DMS153 (cell line): ENCODE results near the gene PPTC7.
"Not testable (repeated sequence)": the region's sequence is repeated elsewhere in the genome, so short reads cannot be mapped to it uniquely, and the experiment has no call there.

Experiments used
- DNase-seq: peaks from one replicate; lab custom pipeline; 2025; lab: John Stamatoyannopoulos, UW

PPTC7 gene

GRCh38 chr12:110561471-110562201 lies 21.5 kb downstream of the PPTC7 start:
- DNase-seq: no peak

DNA sequence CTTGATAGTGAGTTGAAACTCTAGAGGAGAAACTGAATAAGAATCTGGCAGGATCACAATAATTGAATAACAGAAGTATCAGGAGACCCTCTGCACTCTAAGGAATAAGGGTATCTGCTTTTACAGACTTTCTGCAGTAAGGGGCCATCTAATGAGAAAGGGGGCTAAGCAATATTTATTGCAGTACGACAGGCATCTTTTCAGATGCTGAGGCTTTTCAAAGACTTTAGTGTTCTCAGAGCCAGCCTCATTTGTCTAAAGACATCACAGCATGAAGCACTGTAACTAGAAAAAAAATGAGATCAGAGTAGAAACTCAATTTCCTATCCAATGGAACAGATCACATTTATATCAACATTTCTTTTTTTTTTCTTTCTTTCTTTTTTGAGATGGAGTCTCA lies 22.2 kb downstream of the PPTC7 start:
- no peak for DNase-seq

DNA sequence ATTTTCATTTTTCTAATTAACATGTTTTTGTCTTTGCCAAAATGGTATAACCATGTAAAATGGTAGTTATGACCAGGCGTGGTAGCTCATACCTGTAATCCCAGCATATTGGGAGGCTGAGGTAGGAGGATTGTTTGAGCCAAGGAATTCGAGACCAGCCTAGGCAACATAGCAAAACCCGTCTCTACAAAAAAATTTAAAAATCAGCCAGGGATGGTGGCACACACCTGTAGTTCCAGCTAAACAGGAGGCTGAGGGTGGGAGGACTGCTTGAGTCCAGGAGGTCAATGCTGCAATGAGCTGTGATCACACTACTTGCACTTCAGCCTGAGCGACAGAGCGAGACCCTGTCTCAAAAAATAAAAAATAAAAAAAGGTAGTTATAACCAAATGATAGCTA lies 23.1 kb downstream of the PPTC7 start:
- DNase-seq: no peak

DNA sequence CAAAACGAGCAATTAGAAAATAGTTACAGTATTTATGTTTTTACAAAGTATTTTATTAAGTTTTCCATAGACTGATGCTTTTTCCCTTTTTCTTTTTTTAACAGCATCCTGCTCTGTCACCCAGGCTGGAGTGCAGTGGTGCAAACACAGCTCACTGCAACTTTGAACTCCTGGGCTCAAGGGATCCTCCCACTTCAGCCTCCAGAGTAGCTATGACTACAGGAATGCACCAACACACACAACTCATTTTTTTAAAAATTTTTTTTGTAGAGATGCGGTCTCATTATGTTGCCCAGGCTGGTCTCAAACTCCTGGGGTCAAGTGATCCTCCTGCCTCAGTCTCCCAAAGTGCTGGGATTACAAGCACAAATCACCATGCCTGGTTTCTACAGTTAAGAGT lies 24.2 kb downstream of the PPTC7 start:
- DNase-seq: not testable (repeated sequence)

DNA sequence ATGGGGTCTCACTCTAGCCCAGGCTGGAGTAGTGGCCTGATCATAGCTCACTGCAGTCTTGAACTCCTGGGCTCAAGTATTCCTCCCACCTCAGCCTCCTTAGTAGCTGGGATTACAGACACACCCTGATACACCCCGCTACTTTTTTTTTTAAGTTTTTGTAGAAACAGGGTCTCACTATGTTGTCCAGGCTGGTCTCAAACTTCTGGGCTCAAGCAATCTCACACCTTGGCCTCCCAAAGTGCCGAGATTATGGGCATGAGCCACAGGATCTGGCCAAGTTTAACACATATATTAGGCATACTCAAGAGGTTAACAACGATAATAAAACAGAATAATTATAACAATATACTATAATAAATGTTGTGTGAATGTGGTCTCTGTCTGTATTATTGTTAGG lies 25.8 kb downstream of the PPTC7 start:
- no peak for DNase-seq

GRCh38 chr12:110556705-110557104 lies 26.4 kb downstream of the PPTC7 start:
- no peak for DNase-seq

DNA sequence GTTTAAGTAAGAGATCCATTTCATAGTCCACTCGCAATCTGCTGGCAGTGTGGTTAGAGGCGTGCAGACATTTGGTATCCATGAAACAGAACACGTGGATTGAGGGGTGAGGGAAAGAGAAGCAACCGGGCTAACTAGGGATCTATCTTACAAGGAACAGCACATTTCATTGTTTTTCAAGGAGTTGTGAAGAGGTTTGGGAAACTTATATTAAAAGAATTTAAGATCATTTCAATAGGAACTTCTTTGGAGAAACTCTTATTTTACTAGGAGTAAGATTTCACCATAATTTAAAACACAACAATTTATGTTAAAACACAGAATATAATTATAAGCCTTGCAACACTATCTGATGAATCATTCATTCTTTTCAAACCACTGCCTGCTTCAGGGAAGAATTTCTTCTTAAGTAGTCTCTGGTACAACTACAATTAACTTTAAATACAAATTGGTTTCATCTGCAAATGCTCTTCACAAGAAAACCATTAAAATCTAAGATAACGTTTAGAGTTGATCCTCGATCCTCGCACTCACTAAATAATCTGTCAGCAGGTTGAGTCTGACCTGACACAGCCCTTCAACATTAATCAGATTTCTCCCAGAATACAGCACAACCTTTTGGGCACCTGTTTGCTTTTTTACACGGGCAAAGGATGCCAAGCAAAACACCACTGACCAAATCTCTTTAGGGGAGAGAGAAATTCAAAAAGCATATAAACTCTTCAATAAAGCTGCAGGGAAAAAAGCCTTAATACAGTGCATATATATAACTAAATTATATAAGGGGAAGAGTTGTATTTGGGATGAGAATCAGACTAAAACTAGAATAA lies 27.3 kb downstream of the PPTC7 start:
- DNase-seq: no peak

- no peak for DNase-seq
These were observed 28.9 kb downstream of the PPTC7 start for GRCh38 chr12:110554184-110554583.

DNA sequence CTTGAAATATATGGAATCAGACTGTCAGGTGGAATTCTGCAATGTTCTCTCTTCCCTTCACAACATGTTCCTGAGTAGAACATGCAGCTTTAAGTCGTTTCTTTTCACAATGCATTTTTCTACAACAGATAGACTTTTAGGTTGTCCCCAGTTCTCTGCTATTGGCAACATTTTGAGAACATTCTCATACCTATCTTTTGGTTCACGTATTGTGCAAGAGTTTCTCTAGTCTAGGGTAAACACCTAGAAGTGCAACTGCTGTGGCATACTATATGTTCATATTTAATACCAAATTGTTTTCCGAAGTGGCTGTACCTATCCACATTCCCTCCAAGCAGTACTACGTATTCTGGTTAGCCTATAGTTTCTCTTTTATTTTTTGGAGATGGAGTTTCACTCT lies 32.1 kb downstream of the PPTC7 start:
- DNase-seq: no peak

GRCh38 chr12:110549716-110550115 lies 33.4 kb downstream of the PPTC7 start:
- DNase-seq: no peak

GRCh38 chr12:110548678-110549077 lies 34.4 kb downstream of the PPTC7 start:
- DNase-seq: no peak

GRCh38 chr12:110547090-110547489 lies 36.0 kb downstream of the PPTC7 start:
- no peak for DNase-seq

- DNase-seq: no peak
These were observed 36.8 kb downstream of the PPTC7 start for GRCh38 chr12:110546339-110546738.

DNA sequence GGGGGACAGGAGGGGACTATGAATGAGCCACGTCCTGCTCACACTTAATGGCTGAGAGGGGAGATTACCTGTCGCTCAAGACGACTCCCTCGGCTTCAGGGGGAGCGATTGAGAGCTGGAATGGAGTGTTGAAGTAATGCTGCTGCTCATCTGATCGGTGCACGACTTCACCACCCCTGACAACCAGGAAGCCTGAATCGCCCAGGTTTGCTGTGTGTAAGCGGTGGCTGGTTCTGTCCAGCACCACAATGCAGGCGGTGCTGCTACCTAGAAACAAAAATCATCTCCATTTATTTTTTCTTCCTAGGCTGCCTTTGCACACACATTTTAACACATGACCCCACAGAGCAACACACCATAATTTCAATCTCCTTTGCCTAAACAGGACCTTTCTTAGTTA lies 37.3 kb downstream of the PPTC7 start:
- no peak for DNase-seq

GRCh38 chr12:110545259-110545658 lies 37.9 kb downstream of the PPTC7 start:
- DNase-seq: not testable (repeated sequence)

DNA sequence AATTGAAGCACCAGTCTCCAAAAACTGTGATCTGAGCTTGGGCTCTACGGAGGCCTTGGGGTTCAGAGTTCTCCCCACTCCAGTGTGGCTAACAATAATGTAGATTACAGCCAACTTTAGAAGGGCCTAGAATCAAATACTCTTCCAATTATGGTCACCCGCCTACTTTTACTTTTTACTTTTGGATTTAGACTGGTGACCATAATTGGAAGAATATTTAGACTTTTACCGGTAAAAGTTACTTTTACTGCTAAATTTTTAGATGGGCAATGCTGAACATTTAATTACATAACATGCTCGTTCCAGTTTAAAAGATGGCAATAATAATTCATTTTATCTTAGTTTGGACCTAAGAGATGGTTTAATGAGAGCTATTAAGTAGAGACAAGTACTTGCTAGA lies 39.2 kb downstream of the PPTC7 start:
- DNase-seq: no peak

GRCh38 chr12:110543252-110543959 lies 39.7 kb downstream of the PPTC7 start:
- DNase-seq: no peak

- no peak for DNase-seq
These were observed 43.1 kb downstream of the PPTC7 start for GRCh38 chr12:110540048-110540447.

GRCh38 chr12:110538869-110539622 lies 44.1 kb downstream of the PPTC7 start:
- no peak for DNase-seq

DNA sequence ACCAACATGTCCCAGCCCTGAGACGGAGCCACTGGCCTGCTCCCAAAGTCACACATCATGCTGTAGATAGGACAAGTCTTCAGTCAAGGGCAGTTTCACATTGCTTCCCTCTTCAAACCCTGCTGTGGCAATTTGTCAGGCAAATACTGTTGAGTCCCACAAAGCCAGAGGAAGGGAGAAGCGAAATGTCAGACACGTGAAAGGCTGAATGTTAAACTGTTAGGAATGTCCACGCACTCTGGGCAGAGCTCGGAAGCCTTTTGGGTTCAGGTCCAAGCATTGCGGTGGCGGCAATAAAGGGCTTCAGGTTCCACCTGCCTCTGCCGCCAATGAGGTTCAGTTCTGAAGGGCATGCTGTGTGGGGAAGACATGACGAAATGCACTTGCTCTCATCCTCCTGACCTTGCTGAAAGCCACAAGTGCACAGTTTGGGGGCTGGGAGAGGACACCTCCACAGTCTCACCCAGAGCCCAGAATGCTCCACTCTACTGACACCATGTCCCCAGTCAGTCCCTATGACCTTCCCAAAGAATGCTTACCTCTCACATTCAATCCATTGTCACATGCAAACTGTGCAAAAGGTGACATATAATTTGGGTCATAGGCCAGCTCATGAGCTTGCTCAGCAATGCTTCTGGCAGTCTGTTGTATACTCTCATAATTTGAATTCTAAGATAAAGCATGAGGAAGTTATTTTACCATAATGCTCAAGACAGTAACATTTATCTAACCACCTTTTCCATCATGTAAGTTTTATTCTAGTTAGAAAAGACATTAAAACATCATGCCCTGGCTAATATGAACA lies 45.3 kb downstream of the PPTC7 start:
- DNase-seq: peak; percentile 68
